GM19023 (cell line): ENCODE measurements around the gene HDAC9.
"Not testable (repeated sequence)": the region's sequence is repeated elsewhere in the genome, so short reads cannot be mapped to it uniquely, and the experiment has no call there.

Experiments used
- ATAC-seq: cut with Tn5 transposase; IDR thresholded peaks from one replicate; pipeline ENCODE4 v1.9.1; 2021; ENCODE audit warnings: mild to moderate bottlenecking, moderate library complexity; ENCODE audit not compliant: unreplicated experiment

The HDAC9 gene

GRCh38 chr7:18702071-18702829 lies 206.7 kb downstream of the HDAC9 start:
- no peak for ATAC-seq

GRCh38 chr7:18703685-18704084 lies 208.1 kb downstream of the HDAC9 start:
- ATAC-seq: no peak

DNA sequence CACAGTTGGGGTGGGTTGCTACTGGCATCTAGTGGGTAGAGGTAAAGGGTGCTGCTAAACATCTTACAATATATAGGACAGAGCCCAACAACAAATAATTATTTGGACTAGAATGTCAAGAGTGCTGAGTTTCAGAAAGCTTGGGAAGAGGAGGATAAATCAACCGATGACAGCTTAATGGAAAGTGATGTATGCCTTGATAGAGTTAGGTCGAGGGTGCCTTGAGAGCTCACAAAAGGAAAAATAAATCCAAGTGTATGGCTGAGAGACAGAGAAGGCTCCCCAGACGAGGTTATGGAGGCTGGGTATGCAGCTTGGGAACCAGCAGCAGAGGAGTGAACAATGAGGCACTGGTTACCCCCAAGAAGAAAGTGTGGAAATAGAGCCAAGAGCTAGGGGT lies 211.1 kb downstream of the HDAC9 start:
- no peak for ATAC-seq

GRCh38 chr7:18708204-18708603 lies 212.7 kb downstream of the HDAC9 start:
- no peak for ATAC-seq

DNA sequence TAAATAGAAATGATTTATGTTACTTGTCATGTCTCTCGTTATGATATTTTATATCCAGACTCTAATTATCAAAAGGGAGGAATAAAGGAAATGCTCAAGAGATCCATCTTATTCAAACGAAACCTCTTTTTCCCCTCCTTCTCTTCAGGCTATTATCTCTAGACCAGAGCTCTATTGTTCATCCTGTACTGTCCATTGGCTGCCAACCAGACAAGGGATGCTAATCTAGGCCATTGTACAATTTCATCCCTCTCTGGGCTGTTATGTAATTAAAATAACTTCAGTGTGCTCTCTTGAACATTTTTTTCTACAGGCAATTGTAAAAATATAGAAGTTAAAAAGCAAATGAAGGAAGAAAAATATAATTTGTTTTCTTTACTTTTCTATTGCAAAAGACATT lies 220.4 kb downstream of the HDAC9 start:
- ATAC-seq: no peak

DNA sequence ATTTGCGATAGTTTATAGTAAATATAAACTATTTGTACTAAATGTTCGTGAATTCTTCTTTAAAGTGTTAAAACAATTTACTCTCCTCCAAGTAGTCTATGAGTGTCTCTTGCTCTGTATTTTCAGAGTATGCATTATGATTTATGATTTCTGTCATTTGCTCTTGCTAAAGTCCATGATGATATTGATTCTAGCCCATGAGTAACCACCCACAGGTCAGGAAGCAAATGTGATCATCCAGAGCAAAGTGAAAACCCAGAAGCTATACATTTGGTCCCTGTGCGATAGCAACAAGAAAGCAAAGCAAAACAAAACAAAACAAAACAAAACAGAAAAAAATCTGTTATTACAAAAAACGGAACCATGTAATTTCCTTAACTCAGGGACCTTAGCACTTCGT lies 225.9 kb downstream of the HDAC9 start:
- ATAC-seq: no peak

DNA sequence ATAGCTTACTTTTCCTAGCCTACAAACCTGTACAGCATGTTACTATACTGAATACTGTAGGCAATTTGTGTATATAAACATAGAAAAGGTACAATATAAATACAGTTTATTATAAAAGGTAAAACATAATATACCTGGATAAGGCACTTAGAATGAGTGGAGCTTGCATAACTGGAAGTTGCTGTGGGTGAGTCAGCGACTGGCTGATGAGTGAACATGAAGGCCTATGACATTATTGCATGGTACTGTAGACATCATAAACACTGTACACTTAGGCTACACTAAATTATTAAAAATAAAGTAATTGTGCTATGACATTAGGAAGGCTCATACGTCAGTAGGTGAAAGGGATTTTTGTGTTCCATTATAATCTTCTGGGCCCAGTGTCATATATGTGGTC lies 228.8 kb downstream of the HDAC9 start:
- no peak for ATAC-seq

DNA sequence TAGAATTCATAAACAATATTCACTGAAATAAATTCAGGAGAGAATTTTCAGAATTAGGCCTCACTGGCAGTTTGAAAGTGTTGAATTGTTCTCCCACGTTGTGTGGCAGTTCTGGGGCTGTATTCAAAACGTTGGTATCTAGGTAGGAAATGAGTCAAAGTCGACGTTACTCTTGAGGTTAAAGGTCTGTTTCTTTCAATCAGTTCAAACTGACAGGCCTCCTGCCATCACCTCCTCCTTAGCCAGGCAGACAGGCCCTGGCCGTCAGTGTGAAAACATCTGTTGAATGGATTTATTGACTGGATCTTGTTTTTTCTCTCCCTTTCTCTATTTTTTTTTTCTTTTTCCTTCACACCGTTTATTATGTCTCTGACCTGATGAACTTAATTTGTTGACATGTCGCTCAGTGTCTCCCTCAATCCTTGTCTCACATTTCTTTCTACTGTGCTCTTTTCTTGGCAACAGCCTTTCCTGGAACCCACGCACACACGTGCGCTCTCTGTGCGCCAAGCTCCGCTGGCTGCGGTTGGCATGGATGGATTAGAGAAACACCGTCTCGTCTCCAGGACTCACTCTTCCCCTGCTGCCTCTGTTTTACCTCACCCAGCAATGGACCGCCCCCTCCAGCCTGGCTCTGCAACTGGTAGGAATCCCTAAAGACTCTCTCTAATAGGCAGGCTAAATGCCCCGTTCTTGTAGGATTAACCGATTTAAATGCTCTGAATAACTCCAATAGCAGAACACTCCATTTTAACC lies 231.7 kb downstream of the HDAC9 start:
- no peak for ATAC-seq

- ATAC-seq: not testable (repeated sequence)
Measured at GRCh38 chr7:18736012-18736411, 240.5 kb downstream of the HDAC9 start.

- no peak for ATAC-seq
Measured at GRCh38 chr7:18740579-18740988, 245.0 kb downstream of the HDAC9 start.

DNA sequence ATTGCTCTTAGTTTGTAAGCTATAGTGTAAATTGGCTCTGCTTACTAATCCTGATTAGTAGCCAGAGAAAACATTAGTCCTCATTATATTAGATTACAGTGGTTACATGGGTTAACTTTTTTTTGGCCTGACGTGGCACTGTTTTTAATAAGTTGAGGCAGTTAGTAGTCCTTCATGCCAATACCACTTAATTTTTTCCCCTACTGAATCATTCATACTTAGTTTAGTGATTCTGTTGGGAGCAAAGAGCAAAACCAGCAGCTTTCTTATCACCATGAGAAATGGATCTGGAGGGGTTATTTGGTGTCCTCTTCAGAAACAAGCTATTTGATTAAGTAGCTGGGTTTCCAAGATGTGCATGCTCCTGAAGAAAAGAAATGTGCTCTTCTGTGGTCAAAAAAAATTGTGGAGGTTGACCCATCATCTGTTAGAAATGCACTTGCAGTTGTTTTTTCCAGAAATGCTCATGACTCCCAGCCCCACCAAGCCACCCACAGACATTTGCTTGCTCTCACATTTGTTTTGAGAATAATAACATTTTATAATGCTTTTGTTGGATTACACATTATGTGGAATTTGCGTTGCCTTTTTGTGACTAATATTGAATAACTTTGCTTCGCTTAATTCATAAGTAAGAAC lies 258.5 kb downstream of the HDAC9 start:
- no peak for ATAC-seq

GRCh38 chr7:18754766-18755165 lies 259.2 kb downstream of the HDAC9 start:
- no peak for ATAC-seq

GRCh38 chr7:18755793-18756192 lies 260.2 kb downstream of the HDAC9 start:
- ATAC-seq: no peak

DNA sequence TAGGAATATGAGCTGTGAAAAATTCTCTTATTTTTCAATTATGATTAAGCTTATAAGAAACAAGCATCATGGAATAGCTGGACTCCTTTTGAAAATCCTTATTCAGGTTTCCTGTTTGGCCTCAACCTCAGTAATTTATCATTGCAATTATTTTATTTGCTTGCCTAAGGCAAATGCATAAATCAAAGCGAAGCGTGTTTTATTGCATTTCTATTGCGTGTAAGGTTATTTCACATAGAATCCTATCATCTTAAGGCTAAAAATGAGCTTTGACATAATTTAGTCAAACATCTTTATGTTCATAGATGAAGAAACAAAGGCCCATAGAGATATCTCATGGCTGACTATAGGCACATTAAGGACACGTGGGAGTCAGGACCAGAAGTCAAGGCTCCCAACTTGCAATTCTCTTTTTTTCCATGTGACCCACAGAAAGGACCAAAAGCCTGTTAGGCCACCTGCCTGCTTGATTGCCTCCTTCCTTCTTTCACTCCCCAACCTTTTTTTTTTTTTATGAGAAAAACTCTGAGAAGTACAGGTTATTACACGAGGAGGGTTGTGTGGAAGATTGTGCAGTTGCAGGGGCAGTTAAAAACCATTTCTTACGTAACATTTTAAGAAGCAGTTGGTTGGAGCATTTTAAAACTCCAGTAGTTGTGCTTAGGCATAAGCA lies 261.0 kb downstream of the HDAC9 start:
- ATAC-seq: no peak

GRCh38 chr7:18760046-18760445 lies 264.5 kb downstream of the HDAC9 start:
- no peak for ATAC-seq

DNA sequence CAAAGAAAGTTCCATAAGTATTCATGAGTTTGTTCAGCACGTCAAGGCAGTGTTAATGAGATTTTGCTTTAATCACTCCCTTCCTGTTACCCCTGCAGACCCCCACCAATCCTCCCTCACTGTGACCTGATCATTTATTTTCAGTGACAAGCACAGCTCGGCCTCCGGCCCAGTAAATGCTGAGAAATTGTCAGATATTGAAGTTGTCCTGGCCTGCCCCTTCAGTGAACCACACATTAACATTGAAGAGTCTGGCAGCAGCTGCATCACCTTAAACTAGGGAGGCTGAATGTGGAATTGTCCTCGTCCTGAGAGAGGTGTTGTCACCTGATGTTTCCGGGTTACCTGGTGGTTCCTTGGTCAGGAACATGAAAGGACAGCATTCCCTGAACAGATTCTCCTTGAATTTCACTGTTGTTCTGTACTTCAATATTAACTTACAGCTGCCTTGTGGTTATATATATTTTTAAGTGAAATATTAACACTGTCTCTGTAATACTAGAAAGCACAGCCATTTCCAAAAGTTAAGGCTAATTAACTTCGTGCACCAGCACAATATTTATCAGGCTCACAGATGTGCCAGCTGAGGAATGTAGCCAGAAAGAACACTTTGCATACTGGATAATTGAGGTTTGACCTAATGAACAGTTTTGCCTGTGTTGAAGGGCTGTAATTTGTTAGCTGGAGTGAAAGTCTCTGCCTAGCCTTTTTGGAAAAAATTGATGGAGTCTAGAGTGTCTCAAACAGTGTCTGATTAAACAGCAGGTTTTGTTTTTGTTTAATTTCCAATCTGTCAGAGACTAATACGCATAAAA lies 265.3 kb downstream of the HDAC9 start:
- ATAC-seq: no peak

DNA sequence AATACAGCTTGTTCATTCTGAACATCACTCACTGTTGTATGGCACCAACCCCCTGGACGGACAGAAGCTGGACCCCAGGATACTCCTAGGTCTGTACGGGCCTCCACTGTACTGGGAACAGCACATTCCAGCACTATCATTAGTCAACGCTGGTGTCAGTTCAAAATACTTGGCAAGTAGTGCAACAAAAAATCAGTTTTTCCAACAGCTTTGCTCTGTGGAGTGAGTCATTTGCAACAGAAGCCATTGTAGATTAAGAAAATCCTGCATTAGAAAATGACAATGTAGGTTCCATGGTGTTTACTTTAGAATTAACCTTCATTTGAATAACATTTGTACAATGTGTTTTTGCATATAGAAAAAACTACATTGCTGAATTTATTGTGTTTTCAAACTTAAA lies 266.6 kb downstream of the HDAC9 start:
- ATAC-seq: no peak

DNA sequence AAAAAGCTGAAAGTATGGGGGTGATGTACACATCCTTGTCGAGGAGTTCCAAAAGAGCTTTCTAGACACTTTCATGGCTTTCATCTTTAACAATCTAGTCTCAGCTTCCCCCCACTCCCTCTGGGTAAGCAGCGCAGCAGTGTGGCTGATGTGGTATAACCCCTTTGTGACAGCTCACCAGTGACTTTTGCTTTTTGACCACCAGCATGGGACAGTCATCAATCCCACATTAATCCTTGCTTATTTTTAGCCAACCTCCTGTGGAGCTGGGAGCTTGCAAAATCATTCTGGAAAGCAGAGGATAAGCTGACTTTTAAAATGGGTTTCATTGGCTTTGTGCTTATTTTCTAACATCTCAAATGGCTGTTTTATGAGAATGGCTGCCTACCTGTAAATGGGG lies 272.7 kb downstream of the HDAC9 start:
- ATAC-seq: no peak

DNA sequence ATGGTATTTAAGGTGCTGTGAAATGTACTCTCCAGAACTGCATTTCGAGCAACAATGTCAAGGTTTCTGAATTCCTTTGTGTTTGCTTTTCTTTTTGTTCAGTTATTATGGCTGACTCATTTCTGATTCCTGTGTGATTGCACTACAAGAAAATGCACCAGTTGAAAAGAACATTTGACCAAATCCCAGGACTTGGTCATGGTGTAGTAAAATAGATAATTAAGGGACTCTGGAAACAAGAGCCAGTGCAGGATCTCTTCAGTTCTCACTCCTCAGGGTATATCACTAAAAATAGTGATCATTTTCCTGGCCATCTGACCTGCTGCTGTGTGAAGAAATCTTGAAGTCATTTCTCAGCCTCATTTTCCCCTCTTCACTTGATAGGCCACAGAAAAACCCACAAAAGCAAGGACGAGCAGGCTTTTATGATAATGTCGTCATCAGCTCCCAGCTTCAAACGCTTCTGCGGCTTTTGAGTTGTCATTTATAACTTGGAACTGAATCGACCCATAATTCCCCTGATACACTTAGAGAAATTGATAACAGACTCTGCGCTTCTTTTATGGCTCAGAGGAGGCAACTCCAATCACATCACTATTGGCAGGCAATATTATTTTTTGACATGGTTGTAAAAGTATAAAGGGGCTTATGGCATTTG lies 274.7 kb downstream of the HDAC9 start:
- ATAC-seq: no peak

- ATAC-seq: no peak
Measured at GRCh38 chr7:18770822-18771221, 275.3 kb downstream of the HDAC9 start.
